Measurements from ENCODE around the gene EBF3. TPM values are rescaled to one million over a fixed set of nuclear protein-coding genes. Genes with fewer than 3 reads are reported as not detected.

Gene EBF3
- total RNA-seq, 2 experiments from 2014 or later: not detected

- Mint-ChIP-seq H3K27ac (no peak overlapping the region), H3K9me3 (no peaks in the 10 kb centered on the region), H3K4me1 (peaks cover 8% of the 10 kb centered on the region), H3K27me3 (peaks cover 55% of the 10 kb centered on the region), H3K36me3 (no peaks in the 10 kb centered on the region), H3K4me3 (no peak overlapping the region)
- DNase-seq (no peak), ATAC-seq (ENCODE audit: low read depth) (no peak)
- POLR2A ChIA-PET: no interaction called here
Observed at GRCh38 chr10:129968020-129968852, 4.2 kb upstream of the EBF3 start.

DNA sequence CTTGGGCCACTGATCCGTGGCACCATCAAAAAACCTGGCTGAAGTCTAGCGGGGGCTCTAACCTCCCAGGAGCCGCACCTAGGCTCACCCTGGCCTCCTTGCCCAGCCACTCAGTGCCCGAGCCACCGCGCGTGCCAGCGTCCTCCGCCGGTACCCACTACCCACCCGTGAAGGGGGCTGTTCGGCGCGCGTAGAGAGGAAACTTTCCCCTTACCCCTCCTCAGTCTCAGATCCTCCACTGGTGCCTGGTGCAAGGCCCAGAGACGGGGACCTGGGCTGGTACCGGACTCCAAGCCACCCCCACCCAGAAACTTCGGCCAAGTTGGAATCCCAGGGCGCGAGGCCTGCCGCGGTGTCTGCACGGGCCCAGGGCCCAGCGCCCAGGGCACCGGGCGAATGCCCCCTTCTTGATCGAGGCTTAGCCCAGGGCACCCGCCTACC lies 3.5 kb upstream of the EBF3 start:
- Mint-ChIP-seq H3K36me3 (peaks cover under 1% of the 10 kb centered on the region), H3K4me1 (peaks cover 12% of the 10 kb centered on the region), H3K27ac (no peak overlapping the region), H3K4me3 (no peak overlapping the region), H3K9me3 (no peaks in the 10 kb centered on the region), H3K27me3 (peaks cover 60% of the 10 kb centered on the region)
- no peak for DNase-seq
- ATAC-seq (ENCODE audit: low read depth): no peak
- POLR2A ChIA-PET: no interaction called here

DNA sequence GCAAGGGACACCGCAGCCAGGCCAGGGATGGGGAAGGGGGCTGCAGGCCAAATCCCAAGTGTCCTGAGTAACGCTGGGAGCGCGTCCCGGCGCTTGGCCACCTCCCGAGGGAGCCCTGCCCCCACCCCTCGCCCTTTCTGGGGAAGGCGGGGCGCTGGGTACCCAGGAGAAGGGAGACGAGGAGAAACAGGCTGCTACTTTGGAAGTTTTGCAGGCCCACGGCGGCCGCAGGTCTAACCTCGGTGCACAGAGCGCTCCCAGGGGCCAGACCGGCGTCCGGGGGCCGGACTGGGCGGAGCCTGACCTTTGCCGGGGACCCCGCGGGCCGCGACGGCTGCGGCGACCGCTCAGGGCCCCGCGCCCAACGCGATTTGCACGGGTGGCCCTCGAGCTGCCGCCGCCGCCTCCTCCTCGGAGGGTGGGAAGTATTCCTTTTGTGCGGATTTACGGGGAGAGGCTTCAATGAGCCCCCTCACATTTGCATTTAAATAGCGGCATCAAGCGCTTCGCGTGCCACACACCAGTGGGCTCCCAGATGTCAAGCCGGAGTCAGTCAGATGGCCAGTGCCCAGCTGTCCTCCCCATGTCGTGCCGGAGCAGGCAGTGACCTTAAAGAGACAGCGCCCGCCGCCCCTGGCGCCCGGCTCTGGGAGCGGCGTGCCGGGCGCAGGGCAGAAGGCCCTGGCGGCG lies 3.0 kb upstream of the EBF3 start:
- Mint-ChIP-seq H3K4me3 (no peak overlapping the region), H3K36me3 (peaks cover 2% of the 10 kb centered on the region), H3K27ac (no peak overlapping the region), H3K4me1 (peaks cover 14% of the 10 kb centered on the region), H3K27me3 (peaks cover 63% of the 10 kb centered on the region), H3K9me3 (no peaks in the 10 kb centered on the region)
- DNase-seq: no peak
- no peak for ATAC-seq (ENCODE audit: low read depth)
- POLR2A ChIA-PET: no interaction called here

DNA sequence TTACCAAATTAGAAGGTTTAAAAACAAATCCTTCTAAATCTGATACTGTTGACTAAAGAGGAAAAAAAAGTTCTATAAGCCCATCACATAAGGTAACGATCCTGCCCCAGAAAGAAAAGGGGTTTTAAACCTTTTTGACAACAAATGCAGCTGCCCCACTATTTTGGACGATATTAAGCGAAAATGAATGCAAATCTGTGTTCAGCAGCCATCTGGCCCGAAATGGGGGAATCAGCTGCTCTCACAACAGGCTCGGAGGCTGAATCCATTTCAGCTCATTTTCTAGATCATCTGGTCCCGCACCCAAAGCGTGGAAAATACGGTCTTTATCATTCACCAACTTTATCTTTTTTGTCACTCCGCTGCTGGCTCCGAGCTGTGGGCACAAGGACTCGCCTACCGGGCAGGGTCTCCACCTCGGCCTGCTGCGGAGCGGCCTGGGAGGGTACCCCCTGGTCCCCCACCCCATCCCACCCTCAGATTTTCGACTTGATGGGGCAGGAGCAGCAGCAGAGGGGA lies 2.4 kb upstream of the EBF3 start:
- ATAC-seq (ENCODE audit: low read depth) (no peak), DNase-seq (no peak)
- H3K9me3 Mint-ChIP-seq: no peaks in the 10 kb centered on the region
- H3K4me1 Mint-ChIP-seq: peaks cover 13% of the 10 kb centered on the region
- no peak overlapping the region for H3K27ac Mint-ChIP-seq
- peaks cover 2% of the 10 kb centered on the region for H3K36me3 Mint-ChIP-seq
- peaks cover 65% of the 10 kb centered on the region for H3K27me3 Mint-ChIP-seq
- POLR2A ChIA-PET: no interaction called here
- no peak overlapping the region for H3K4me3 Mint-ChIP-seq

- H3K4me1 Mint-ChIP-seq: peaks cover 13% of the 10 kb centered on the region
- H3K36me3 Mint-ChIP-seq: peaks cover 2% of the 10 kb centered on the region
- no peak overlapping the region for H3K27ac Mint-ChIP-seq
- no peak for ATAC-seq (ENCODE audit: low read depth)
- H3K9me3 Mint-ChIP-seq: no peaks in the 10 kb centered on the region
- no peak for DNase-seq
- H3K4me3 Mint-ChIP-seq: no peak overlapping the region
- peaks cover 68% of the 10 kb centered on the region for H3K27me3 Mint-ChIP-seq
- POLR2A ChIA-PET: no interaction called here
Observed at GRCh38 chr10:129965959-129966358, 1.9 kb upstream of the EBF3 start.

DNA sequence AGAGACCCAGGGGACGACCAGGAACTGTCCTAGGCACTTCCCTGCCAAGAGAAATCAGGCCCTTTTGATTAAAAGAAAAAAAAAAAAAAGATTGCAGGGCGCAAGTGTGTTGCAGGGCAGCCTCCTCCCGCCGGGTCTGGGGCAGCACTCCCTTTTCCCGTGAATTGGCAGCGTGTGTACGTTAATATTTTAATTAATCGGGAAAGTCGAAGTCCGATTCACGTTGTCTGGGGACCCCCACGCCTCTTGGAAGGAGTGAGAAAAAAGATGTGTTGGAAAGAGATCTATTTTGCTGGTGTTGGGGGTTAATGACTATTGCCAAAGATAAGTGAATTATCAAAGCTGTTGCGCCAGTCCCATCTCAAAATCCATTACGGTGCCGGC lies 1.3 kb upstream of the EBF3 start:
- DNase-seq (no peak), ATAC-seq (ENCODE audit: low read depth) (no peak)
- H3K36me3 Mint-ChIP-seq: peaks cover 2% of the 10 kb centered on the region
- peaks cover 69% of the 10 kb centered on the region for H3K27me3 Mint-ChIP-seq
- no peak overlapping the region for H3K4me3 Mint-ChIP-seq
- H3K27ac Mint-ChIP-seq: no peak overlapping the region
- peaks cover 13% of the 10 kb centered on the region for H3K4me1 Mint-ChIP-seq
- POLR2A ChIA-PET: no interaction called here
- no peaks in the 10 kb centered on the region for H3K9me3 Mint-ChIP-seq

DNA sequence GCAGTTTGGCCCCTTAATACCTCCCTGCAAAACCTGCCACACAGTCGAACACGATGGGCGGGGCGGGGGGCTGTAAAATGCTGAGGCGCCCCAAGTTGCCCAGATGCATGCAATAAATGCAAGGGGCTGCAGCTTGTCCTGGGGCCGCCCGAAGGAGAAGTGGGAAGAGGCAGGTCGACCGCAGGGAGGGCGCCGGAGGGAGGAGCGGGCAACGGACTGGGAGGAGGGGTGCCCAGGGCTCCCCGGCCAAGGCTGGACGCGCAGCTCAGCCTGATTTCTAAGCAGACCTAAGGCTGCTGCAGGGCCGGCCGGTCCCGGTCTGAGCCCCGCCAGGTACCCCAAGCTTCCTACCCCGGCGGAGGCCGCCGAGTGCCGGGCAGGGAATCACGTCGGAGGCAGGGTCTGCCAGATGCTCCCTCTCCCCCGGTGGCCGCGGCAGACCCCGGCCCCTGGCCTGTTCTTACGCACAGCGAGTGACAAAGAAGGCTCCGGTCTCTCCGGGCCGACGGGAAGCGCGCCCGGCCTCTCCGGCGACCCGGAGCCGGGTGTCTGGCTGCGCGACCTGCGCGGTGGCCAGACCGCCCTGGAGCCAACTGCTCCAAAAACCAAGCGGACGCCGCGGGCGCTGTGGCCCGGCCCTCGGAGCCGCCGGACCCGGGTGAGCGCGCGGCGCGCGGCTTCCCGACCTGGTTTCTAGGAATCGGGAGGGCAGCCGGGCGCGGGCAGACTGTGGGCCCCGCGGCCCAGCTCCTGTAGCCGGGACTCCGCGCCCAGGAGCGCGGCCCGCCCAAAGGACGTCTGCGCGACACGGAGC lies 744 bp upstream of the EBF3 start:
- ATAC-seq (ENCODE audit: low read depth) (no peak), DNase-seq (peak; percentile 44)
- peak overlapping the region; percentile 51 for H3K27ac Mint-ChIP-seq
- H3K27me3 Mint-ChIP-seq: peaks cover 68% of the 10 kb centered on the region
- POLR2A ChIA-PET: no interaction called here
- peaks cover 2% of the 10 kb centered on the region for H3K36me3 Mint-ChIP-seq
- H3K4me1 Mint-ChIP-seq: peaks cover 12% of the 10 kb centered on the region
- H3K4me3 Mint-ChIP-seq: peak overlapping the region; percentile 44
- H3K9me3 Mint-ChIP-seq: no peaks in the 10 kb centered on the region

DNA sequence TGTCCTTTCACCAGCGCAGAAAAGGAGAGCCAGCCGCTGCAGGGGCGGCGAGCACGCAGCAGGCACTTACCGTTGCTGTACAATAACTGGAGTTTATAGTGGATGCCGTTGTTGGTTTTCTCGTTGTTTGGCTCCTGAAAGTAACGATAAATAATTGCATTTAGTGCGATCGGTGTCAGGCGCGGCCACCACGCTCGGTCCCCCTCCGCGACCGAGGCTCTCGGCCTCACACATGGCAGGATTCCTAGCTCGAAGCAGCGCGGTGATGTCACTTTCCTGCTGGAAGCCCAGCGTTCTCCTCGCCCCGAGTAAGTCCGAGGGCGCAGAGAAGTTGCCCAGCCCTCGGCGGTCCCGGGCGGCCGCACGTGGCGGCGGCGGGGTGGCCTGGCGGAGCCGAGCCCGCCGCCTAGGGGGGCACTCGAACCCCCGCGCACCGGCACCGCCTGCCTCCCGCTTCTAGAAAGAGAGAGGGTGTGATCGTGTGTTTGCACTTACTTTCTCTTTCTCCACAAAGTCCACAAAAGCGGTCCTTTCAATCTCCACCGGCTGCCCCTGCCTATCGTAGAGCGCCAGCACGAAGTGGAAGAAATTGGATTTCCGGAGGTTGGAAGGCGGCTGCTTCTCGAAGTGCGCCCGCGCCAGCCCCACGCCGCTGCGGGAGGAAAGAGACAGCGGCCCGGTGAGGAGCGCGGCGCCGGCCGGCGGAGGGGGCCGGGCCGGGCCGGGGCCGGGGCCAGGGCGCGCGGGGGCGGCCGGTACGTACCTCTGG lies 1.0 kb downstream of the EBF3 start:
- Mint-ChIP-seq H3K27ac (peak overlapping the region; percentile 70), H3K9me3 (no peaks in the 10 kb centered on the region), H3K27me3 (peaks cover 61% of the 10 kb centered on the region), H3K36me3 (peaks cover 4% of the 10 kb centered on the region), H3K4me3 (peak overlapping the region; percentile 68), H3K4me1 (peaks cover 16% of the 10 kb centered on the region)
- ATAC-seq (ENCODE audit: low read depth) (no peak), DNase-seq (peak; percentile 45)
- POLR2A ChIA-PET: no interaction called here

DNA sequence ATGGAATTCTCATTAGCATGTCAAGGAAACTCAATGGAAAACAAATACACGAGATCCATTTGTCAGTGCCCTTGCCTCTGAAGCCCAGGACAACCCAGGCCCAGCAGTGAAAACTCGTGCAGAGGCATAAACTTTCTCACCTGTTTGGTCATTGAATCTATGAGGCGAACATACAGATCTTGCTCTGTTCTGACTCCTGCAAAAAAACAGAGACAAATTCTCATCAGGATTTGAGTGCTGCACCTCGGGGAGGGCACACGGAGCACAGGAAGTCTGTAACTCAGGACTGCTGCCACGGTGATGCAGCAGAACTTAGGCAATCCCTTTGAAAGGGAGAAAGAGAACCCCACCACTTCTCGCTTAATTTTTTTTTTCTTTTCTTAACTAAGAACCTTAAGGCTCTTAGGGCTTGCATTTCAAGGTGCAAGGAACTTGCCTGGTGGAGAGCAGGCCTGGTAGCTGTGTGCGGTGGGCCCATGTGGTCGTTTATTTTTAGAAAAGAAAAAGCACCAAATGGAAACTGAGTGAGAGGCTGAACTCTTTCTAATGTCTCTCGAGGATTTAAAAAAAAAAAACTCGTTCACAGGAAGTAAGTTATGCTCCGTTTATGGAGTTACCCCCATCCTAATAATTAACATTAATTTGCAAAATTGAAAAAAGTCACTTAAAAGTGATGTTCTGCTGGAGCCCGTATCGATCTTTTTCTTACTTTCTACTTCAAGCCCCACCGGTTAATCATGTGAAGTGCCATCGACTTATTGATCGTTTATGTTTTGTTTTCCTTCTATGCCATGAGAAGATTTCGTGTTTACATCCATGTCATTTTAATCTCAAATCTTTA lies 1.8 kb downstream of the EBF3 start:
- POLR2A ChIA-PET: no interaction called here
- Mint-ChIP-seq H3K27ac (peak overlapping the region; percentile 70), H3K36me3 (peaks cover 4% of the 10 kb centered on the region), H3K9me3 (no peaks in the 10 kb centered on the region), H3K27me3 (peaks cover 64% of the 10 kb centered on the region), H3K4me1 (peaks cover 16% of the 10 kb centered on the region), H3K4me3 (peak overlapping the region; percentile 68)
- no peak for DNase-seq
- ATAC-seq (ENCODE audit: low read depth): no peak

GRCh38 chr10:129961157-129961701 lies 2.8 kb downstream of the EBF3 start:
- Mint-ChIP-seq H3K4me1 (peaks cover 16% of the 10 kb centered on the region), H3K9me3 (no peaks in the 10 kb centered on the region), H3K27ac (no peak overlapping the region), H3K4me3 (no peak overlapping the region), H3K27me3 (peaks cover 70% of the 10 kb centered on the region), H3K36me3 (peaks cover 4% of the 10 kb centered on the region)
- DNase-seq (no peak), ATAC-seq (ENCODE audit: low read depth) (no peak)
- POLR2A ChIA-PET: no interaction called here

- peak overlapping the region; percentile 8 for H3K4me3 Mint-ChIP-seq
Observed at GRCh38 chr10:129960481-129961156, 3.5 kb downstream of the EBF3 start.

More at GRCh38 chr10:129960481-129961156, 3.5 kb downstream of the EBF3 start:
- POLR2A ChIA-PET: no interaction called here
- no peak for ATAC-seq (ENCODE audit: low read depth)
- no peak for DNase-seq
- Mint-ChIP-seq H3K4me1 (peaks cover 16% of the 10 kb centered on the region), H3K36me3 (peaks cover 4% of the 10 kb centered on the region), H3K27me3 (peaks cover 70% of the 10 kb centered on the region), H3K27ac (no peak overlapping the region), H3K9me3 (no peaks in the 10 kb centered on the region)
